Measurements from ENCODE around the gene TMEM132C.

Gene TMEM132C

DNA sequence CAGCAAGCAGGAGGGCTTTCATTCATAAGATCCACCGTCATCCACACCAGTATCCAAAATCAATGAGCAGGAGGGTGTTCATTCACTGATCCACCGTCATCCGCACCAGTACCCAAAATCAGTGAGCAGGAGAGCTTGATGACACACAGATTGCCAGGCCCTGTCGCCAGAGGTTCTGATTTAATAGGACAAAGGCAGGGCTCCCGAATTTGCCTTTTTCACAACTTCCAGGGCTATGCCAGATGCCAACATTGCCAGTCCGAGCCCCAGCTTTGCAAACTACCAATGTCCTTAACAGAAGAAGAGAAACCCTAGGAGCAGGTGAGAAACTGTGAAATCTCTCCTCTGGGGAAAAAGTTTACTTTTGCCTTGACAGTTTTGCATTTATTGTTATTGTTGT is 441.8 kb downstream of the TMEM132C start:
- TF ChIP-seq CTCF (IDR thresholded peaks at IDR 0.05; ENCODE audit: low read length) (no peak), EZH2 (optimal IDR thresholded peaks at IDR 0.05; ENCODE audit: low read depth, low read length) (no peak), EZH2phosphoT487 (IDR thresholded peaks at IDR 0.05; ENCODE audit: low read length) (no peak)
- Histone ChIP-seq H3K79me2 (ENCODE audit: low read length) (no peaks in the 10 kb centered on the region), H3K9ac (ENCODE audit: low read length) (no peak overlapping the region), H3K4me3 (ENCODE audit: low read length) (no peak overlapping the region), H3K4me2 (ENCODE audit: low read depth, low read length) (no peak overlapping the region), H3K27me3 (replicated peaks; ENCODE audit: insufficient read depth, low read length) (no peaks in the 10 kb centered on the region), H2AFZ (ENCODE audit: low read length) (no peak overlapping the region), H3K4me1 (ENCODE audit: low read length) (no peaks in the 10 kb centered on the region), H3K36me3 (replicated peaks; ENCODE audit: insufficient read depth, low read length) (no peaks in the 10 kb centered on the region), H3F3A (ENCODE audit: insufficient read depth, low read length) (no peaks in the 10 kb centered on the region), H3K9me3 (replicated peaks; ENCODE audit: insufficient read depth, low read length) (no peaks in the 10 kb centered on the region), H3K27ac (ENCODE audit: low read length) (no peak overlapping the region), H4K20me1 (ENCODE audit: insufficient read depth, low read length) (no peaks in the 10 kb centered on the region), H3K9me2 (replicated peaks; ENCODE audit: insufficient read depth, low read length) (no peaks in the 10 kb centered on the region)
- no peak for DNase-seq

DNA sequence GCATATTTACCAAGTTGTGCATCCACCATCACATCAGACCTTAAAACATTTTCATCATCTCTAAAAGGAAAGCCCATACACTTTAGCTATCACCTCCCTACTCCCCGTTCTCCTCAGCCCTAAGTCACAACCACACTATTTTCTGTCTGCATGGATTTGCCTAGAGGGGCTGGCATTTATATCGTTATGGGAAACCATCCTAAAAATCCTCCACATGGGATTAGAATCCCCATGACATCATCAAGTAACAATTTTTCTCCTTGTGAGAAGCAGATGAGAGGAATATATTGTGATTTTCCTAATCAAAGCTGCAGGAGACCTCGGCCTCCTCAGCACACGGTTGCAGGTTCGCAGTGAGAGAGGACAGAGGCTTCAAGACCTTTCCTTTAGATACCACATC is 442.7 kb downstream of the TMEM132C start:
- no peak for TF ChIP-seq EZH2phosphoT487 (IDR thresholded peaks at IDR 0.05; ENCODE audit: low read length)
- TF ChIP-seq EZH2 (optimal IDR thresholded peaks at IDR 0.05; ENCODE audit: low read depth, low read length): no peak
- TF ChIP-seq CTCF (IDR thresholded peaks at IDR 0.05; ENCODE audit: low read length): no peak
- Histone ChIP-seq H3K4me1 (ENCODE audit: low read length) (no peaks in the 10 kb centered on the region), H3K9me2 (replicated peaks; ENCODE audit: insufficient read depth, low read length) (no peaks in the 10 kb centered on the region), H2AFZ (ENCODE audit: low read length) (no peak overlapping the region), H3K4me3 (ENCODE audit: low read length) (no peak overlapping the region), H3K27me3 (replicated peaks; ENCODE audit: insufficient read depth, low read length) (no peaks in the 10 kb centered on the region), H3F3A (ENCODE audit: insufficient read depth, low read length) (no peaks in the 10 kb centered on the region), H3K36me3 (replicated peaks; ENCODE audit: insufficient read depth, low read length) (no peaks in the 10 kb centered on the region), H3K4me2 (ENCODE audit: low read depth, low read length) (no peak overlapping the region), H4K20me1 (ENCODE audit: insufficient read depth, low read length) (no peaks in the 10 kb centered on the region), H3K9ac (ENCODE audit: low read length) (no peak overlapping the region), H3K27ac (ENCODE audit: low read length) (no peak overlapping the region), H3K9me3 (replicated peaks; ENCODE audit: insufficient read depth, low read length) (no peaks in the 10 kb centered on the region), H3K79me2 (ENCODE audit: low read length) (no peaks in the 10 kb centered on the region)
- no peak for DNase-seq

- Histone ChIP-seq H3K4me1 (ENCODE audit: low read length) (no peaks in the 10 kb centered on the region), H4K20me1 (ENCODE audit: insufficient read depth, low read length) (no peaks in the 10 kb centered on the region), H3K9me3 (replicated peaks; ENCODE audit: insufficient read depth, low read length) (no peaks in the 10 kb centered on the region), H3K79me2 (ENCODE audit: low read length) (no peaks in the 10 kb centered on the region), H3K9ac (ENCODE audit: low read length) (no peak overlapping the region), H3K27ac (ENCODE audit: low read length) (no peak overlapping the region), H3K9me2 (replicated peaks; ENCODE audit: insufficient read depth, low read length) (no peaks in the 10 kb centered on the region), H3K4me2 (ENCODE audit: low read depth, low read length) (no peak overlapping the region), H3K4me3 (ENCODE audit: low read length) (no peak overlapping the region), H3K36me3 (replicated peaks; ENCODE audit: insufficient read depth, low read length) (no peaks in the 10 kb centered on the region), H3K27me3 (replicated peaks; ENCODE audit: insufficient read depth, low read length) (no peaks in the 10 kb centered on the region), H2AFZ (ENCODE audit: low read length) (no peak overlapping the region), H3F3A (ENCODE audit: insufficient read depth, low read length) (no peaks in the 10 kb centered on the region)
- no peak for DNase-seq
- TF ChIP-seq CTCF (IDR thresholded peaks at IDR 0.05; ENCODE audit: low read length) (no peak), EZH2phosphoT487 (IDR thresholded peaks at IDR 0.05; ENCODE audit: low read length) (no peak), EZH2 (optimal IDR thresholded peaks at IDR 0.05; ENCODE audit: low read depth, low read length) (no peak)
Measured at GRCh38 chr12:128711486-128711885, 444.5 kb downstream of the TMEM132C start.

Data from MM.1S (cell line).